8988T (cell line): ENCODE data around the gene PSMC4.

Source experiments
- DNase-seq: peaks from one replicate; pipeline ENCODE4 v3.0.0; 2011

The PSMC4 gene

DNA sequence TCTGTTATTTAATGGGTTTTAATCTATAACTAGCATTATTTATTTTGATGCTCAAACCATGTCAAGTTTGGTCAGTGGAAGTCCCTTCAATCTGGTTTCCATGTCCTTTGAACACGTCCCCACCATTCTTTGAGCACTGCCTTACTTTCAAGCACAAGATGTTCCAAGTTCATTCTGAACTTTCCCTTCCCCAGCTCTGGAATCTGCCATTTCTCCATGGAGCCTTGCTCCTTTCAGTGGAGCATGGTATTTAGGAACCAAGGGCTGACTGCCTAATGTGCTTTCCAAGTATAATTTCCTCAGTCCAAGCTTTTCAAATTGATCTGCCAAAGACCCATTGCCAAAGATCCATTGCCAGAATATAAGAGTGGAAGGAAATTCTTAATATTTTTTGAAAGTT lies 24.8 kb downstream of the PSMC4 start:
- no peak for DNase-seq

GRCh38 chr19:39996218-39996810 lies 25.3 kb downstream of the PSMC4 start:
- no peak for DNase-seq

DNA sequence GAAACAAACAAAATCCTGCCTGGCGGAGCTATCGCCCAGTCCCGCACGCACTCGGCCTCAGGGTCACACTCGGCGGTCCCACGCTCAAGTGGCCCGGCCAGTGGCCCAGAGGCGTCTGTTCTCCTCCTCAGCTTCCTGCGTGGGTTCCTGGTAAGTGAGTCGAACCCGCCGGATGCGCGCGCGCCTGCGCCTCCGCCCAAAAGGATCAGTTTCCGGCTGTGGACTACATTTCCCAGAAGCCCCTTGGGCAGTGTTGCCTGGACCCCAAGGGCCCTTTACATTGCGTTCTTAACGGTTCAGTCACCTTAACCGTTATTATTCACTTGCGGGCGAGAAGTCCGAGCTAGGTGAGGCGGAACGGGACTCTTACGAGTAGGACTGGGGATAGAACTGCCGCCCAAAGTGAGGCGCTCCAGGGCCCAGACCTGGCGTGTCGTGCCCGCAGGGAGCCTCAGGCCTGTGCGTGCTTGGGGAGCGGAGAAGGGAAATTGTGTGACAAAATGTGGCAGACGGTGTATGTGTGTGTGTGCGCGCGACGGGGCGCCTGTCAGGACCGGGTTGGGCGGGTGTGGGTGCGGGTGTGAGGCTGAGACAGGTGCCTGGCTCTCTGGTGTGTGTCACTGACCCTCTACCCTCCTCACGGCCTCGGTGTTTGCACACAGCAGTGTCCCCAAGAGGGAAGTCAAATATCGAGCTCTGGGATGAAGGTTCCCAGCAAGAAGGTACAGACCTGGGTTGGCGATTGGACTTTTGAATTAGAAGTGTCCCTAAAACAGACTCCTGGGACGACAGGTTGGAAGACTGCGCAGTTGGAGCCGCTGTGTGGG lies 26.1 kb downstream of the PSMC4 start, which contains the start of gene ZNF546:
ZNF546 (plus strand) TSS at position 250 of the 827 bp plus-strand sequence. CDS start 1,267 bp downstream, outside the sequence.
- peak; percentile 60 for DNase-seq

DNA sequence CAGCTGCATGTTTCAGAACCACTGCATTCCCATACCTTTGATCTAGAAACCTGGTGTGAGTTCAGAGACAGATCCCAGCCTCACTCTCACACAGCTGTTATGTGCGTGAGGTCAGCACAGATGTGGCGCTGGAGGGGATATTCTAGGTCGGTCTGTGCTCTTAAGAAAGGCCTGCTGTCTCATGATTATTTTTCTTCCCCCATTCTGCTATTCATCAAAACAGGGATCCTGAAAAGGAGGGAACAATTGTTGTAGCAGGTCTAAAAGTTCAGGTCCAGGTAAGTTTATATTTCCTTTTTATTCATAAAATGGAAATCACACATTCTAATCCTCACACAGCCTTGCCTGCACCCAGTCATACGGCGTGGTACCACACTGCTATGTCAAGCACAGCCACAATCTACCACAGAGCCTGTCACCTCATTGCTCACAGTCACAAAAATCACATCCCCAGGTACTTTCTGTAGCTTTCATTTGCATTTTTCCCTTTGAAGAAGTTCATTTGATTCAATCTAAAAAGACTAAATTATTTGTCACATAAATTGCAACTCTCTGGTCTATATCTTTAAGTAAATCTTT lies 26.8 kb downstream of the PSMC4 start:
- no peak for DNase-seq

- no peak for DNase-seq
These were observed 27.5 kb downstream of the PSMC4 start for GRCh38 chr19:39998501-39998900.

GRCh38 chr19:40005691-40006272 lies 34.8 kb downstream of the PSMC4 start:
- no peak for DNase-seq

- DNase-seq, result no peak
These were observed 35.3 kb downstream of the PSMC4 start for GRCh38 chr19:40006273-40006691.

DNA sequence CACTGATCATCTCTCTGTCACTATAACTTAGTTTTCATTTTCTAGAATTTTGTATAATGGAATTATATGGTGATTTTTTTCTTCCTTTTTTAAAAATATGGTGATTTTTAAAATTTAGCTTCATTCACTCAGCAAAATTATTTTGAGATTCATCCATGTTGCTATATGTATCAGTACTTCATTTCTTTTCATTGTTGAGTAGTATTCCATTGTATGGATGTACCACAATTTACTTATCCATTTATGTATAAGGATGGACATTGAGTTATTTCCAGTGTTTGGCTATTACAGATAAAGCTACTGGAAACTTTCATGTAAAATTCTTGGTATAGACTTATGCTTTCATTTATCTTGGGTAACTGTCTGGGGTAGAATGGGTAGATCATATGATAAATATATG lies 38.7 kb downstream of the PSMC4 start:
- DNase-seq, result no peak

- DNase-seq, result no peak
These were observed 43.0 kb downstream of the PSMC4 start for GRCh38 chr19:40013991-40014390.

GRCh38 chr19:40023969-40024368 lies 53.0 kb downstream of the PSMC4 start:
- no peak for DNase-seq

DNA sequence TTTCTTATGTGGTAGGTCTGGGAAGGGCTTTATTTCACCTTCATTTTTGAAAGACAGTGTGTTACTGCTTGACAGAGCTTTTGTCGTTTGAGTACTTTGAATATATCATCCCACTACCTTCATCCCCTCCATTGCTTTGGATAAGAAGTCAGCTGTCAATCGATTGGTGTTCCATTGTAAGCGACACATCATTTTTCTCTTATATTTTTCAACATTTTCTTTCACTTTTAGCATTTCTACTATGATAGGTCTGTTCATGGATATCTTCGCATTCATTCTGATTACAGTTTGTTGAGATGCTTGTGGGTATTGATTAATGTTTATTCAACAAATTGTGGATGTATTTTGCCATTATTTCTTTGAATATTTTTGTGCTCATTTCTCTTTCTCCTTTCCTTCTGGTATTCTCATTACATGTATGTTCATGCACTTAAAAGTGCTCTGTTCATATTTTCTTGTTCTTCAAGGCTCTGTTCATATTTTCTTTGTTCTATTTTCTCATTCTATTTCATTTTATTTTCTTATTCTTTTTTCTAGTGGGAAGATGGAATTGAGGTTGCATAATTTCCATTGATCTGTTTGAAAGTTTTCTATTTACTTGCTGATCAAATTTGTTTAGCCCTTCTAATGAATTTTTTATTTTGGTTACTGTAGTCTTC lies 55.1 kb downstream of the PSMC4 start:
- no peak for DNase-seq

DNA sequence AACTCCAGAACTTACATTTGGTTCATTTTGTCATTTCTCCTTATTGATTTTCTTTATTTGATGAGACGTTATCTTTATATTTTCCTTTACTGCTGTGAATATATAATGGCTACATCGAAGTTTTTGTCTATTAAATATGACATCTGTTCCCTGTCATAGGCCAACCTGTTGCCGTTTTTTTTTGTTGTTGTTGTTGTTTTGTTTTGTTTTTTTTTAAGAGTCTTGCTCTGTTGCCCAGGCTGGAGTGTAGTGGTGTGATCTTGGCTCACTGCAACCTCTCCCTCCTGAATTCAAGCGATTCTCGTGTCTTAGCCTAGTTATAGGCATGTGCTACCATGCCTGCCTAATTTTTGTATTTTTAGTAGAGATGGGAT lies 55.6 kb downstream of the PSMC4 start:
- DNase-seq, result no peak
